Measurements from ENCODE around the gene POLR3F.
A peak's percentile ranks its signal among the peaks of the same experiment; 100 is the strongest.
"Not testable (repeated sequence)": the region's sequence is repeated elsewhere in the genome, so short reads cannot be mapped to it uniquely, and the experiment has no call there.

Gene POLR3F

DNA sequence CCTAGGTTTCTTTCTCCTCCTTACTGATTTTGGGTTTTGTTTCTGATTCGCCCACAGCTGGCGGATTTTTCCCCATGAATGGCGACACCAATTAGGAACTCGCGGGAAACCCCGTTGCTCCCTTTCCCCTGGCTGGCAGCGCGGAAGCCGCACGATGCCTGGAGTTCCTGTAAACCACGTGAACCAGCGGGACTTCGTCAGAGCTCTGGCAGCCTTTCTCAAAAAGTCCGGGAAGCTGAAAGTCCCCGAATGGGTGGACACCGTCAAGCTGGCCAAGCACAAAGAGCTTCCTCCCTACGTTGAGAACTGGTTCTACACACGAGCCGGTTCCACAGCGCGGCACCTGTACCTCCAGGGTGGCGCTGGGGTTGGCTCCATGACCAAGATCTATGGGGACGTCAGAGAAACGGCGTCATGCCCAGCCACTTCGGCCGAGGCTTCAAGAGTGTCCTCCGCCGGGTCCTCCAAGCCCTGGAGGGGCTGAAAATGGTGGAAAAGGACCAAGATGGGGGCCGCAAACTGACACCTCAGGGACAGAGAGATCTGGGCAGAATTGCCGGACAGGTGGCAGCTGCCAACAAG lies 37.4 kb downstream of the POLR3F start:
- no peak for DNase-seq (ENCODE audit: low read depth)

DNA sequence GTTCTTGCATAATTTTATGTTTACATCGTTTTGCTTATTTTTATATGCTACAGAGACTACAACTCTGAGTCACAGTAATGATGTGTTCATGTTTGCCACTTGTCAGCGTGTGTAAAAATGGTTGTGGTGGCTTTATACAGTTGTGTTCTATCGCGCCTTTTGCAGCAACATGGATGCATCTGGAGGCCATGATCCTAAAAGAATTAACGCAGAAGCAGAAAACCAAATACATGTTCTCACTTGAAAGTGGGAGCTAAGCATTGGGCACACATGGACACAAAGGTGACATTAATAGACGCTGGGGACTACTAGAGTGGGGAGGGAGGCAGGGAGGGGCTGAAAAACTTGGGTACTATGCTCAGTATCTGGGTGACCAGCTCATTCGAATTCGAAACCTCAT lies 39.6 kb downstream of the POLR3F start:
- no peak for DNase-seq (ENCODE audit: low read depth)

DNA sequence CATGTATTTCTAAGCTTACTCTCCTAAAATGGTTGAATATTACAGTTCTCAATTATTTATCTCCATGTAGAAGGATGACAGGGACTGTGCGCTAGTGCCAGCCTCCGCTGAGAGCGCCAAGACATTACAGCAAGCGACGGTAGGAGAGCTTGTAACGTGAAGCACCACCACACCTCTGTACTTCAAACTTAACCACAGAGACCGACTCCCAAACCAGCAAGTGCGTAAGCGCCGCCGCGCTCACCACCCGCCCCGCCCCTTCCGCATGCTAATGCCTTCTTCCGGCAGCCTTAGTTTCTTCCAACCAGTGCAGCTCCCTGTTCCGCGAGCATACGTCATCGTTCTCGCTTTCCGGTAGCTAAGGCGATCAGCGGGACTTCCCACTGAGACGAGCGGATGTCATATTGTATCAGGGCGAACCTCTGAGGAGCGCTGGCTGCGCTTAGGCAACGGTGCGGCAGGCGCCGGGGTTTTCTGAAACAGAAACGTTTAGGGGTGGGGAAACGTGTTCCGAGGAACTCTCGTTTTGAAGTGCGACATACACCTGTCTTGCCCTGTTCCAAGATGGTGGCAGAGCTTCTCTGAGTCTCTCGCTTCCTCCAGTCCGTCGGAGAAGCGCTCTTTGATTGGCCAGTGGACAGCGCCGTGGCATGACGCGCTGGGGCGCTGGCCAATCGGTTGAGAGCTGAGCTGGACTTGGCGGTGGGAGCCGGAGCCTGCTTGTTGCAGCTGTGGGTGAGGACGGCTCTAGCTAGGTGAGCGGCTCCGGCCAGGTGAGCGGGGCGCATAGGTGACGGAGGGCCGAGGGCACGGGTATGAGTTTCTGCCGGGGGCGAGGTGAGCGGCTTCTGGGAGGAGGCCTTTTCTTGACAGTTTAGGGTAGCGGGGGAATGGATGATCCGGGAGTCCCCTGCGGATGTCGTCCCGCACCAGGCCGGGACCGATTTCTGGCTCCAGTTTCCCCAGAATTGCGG lies 40.3 kb downstream of the POLR3F start, which contains the start of gene SEC23B:
SEC23B (plus strand) TSS at position 723 of the 974 bp plus-strand sequence. CDS start 2,896 bp downstream, outside the sequence.
- DNase-seq (ENCODE audit: low read depth) = peak; percentile 95

DNA sequence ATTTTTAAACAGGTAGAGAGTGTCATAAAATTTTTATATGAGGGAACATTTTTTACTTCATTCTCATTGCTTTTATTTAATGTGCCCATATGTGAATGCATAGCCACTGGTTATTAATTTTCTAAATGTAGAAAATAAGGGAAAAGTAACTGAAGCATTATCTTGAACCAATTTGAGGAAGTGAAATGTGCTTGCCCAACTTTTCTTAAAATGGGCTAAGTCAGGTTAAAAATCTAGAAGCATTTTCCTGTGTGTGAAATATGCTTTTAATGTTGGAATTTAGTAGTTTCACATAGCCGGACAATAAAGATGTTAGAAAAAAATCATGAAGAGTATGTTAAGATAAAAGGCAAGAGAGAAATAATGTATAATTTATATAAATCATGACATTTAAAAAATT lies 44.4 kb downstream of the POLR3F start:
- no peak for DNase-seq (ENCODE audit: low read depth)

DNA sequence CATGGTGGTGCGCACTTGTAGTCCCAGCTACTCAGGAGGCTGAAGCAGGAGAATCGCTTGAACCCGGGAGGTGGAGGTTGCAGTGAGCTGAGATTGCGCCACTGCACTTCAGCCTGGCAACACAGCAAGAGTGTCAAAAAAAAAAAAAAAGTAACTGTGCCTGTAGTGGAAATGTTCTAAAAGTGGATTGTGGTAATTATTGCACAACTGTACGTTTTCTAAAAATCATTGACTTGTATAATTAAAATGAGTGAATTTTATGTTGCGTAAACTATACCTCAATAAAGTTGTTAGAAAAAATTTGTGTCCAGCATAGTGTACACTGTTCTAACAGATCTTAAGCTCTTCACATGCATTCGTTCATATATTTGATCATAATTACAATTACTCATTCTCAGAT lies 46.0 kb downstream of the POLR3F start:
- no peak for DNase-seq (ENCODE audit: low read depth)

DNA sequence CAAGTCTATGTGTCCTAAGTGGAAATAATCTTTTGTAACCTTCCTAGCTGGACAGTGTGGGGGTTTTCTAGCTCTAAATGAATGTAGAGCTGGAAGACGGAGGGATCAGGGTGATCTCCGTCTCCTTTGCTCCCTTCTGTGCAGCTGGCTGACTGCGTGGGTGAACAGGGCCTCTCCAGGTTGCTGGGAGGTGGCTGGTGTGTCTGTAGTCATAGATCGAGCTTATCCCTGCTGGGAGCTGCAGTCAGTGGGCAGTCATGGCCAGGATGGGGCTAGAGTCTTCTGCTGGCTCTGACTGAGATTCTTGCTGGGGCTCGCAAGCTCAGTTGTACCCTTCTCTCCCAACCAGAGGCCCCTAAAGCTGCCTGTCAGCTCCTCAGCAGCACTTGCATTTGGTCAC lies 46.9 kb downstream of the POLR3F start:
- no peak for DNase-seq (ENCODE audit: low read depth)

DNA sequence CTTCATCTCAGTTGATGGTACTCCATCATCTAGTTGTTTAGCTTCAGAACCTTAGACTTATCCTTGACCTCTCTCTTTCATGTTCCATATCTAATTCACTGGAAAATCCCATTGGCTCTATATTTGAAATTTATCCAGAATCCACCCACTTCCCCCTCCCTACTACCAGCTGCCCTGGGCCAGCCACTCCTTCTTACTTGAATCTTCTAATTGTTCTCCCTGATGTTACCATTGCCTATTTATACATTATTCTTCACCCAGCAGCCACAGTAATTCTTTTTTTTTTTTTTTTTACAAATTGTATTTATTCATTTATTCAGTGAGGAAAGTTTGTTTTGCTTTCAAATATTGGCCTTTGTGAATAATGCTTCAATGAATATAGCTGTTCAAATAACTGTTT lies 48.8 kb downstream of the POLR3F start:
- DNase-seq (ENCODE audit: low read depth) = no peak

DNA sequence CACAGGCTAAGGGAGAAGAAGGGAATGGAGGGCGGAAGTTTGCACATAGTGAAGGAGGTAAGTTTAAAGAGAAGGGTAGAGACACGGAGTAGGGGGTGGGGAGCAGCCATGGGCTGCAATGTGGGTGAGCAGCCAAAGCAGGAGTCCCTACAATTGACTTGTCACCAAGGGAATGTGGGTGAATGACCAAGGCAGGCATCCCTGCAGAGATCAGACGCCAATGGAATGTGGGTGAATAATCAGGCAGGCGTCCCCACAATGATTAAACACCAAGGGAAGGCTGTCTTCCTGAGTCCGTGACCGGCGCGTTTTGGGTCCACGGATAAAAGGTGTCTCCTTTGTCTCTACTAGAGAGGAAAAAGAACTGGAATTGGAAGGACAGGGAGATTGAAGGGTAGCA lies 54.9 kb downstream of the POLR3F start:
- DNase-seq (ENCODE audit: low read depth) = not testable (repeated sequence)

DNA sequence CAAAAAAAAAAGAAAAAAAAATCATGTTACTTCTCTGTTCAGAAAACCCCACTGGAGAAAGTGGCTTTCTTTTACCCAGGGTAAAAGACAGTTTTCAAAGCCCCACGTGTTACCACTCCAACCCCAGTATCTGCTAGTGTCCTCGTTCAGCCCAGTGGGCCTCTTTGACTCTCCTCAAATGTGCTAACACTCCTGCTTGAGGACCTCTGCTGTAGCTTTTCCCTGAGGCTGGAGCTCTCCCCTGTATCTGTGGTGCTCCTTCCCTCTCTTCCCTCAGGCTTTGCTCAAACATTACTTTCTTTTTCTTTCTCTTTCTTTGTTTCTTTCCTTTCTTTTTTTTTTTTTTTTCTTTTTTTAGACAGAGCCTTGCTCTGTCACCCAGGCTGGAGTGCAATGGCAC lies 55.9 kb downstream of the POLR3F start:
- DNase-seq (ENCODE audit: low read depth) = no peak

DNA sequence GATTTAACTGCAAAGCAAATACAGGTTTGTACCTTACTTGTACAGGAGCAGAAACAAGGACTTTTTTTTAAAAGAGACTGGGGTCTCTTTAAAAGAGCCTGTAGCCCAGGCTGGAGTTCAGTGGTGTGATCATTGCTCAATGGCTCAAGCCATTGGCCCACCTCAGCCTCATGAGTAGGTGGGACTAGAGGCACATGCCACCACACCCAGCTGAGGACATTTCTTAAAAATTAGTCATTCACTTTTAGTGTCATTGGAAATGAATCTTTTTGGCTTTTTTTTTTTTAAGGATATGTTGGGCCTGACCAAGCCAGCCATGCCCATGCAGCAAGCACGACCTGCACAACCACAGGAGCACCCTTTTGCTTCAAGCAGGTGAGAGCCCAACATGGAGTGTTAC lies 57.5 kb downstream of the POLR3F start:
- no peak for DNase-seq (ENCODE audit: low read depth)

DNA sequence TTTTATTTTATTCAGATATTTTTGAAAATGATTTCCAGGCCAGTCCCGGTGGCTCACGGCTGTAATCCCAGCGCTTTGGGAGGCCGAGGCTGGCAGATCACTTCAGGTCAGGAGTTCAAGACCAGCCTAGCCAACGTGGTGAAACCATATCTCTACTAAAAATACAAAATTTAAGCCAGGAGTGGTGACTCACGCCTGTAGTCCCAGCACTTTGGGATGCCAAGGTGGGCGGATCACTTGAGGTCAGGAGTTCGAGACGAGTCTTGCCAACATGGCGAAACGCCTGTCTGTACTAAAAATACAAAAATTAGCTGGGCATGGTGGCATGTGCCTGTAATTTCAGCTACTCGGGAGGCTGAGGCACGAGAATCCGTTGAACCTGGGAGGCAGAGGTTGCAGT lies 59.6 kb downstream of the POLR3F start:
- DNase-seq (ENCODE audit: low read depth) = not testable (repeated sequence)

DNA sequence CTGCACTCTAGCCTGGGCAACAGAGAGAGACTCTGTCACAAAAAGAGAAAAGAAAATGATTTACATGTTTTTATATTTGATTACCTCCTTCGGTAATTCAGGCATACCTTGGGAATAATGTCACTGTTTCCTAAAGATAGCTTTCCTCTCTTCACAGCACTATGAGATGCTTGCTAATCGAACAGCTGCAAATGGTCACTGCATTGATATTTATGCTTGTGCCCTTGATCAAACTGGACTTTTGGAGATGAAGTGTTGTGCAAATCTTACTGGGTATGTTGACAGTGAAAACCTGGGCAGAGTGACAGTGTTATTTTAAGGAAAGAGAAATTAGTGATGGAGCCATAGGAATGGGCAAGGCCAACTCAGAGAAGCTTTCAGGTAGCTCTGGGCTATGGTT lies 60.1 kb downstream of the POLR3F start:
- no peak for DNase-seq (ENCODE audit: low read depth)

DNA sequence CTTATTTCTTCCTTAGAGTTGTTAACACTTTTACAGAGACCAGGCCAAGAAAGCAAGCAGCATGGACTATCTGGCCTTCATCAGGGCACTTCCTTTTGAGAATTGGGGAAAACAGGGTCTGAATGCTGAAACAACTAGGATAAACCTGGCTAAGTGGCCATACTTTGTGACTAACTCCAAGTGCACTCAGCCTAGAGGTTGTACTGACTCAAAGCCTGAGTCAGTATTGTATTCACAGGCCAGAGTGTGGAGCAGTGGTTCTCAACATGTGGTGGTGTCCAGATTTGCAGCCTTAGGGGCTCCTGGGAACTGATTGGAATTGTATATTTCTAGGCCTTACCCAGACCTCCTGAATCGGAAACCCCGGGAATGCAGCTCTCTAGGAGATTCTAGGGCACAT lies 60.6 kb downstream of the POLR3F start:
- no peak for DNase-seq (ENCODE audit: low read depth)

DNA sequence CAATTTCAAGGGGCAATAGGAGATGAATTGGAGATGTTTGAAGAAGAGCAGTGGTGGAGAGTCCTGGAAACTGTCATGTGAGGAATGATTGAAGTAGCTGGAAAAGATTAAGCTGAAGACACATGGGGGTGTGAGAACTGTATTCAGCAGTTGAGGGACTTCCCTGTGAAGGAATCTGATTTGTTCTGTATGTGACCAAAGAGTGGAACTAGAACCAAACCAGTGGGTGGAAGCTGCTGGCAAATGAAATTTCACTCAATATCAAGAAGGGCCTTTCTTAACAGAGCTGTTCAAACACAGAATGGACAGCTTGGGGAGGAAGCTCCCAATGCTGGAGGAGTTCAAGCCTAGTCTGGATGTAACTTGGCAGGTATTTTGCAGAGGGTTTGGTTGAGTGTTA lies 61.9 kb downstream of the POLR3F start:
- no peak for DNase-seq (ENCODE audit: low read depth)

DNA sequence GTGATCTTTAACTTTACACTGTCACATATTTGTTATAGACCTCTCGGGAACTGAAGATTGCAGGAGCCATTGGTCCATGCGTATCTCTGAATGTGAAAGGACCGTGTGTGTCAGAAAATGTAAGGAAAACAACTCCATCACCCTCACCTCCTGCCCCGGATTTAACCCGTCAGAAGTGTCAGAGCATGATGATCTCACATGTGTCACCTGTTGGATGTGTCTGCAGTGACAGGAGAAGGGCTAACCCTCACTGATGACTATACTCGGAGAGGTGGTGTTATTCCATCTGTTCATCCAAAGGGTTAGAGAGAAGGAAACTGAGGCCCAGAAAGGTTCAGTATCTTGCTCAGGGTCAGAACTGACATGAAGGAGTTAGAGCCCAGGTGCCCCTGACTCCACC lies 65.4 kb downstream of the POLR3F start:
- DNase-seq (ENCODE audit: low read depth) = no peak

DNA sequence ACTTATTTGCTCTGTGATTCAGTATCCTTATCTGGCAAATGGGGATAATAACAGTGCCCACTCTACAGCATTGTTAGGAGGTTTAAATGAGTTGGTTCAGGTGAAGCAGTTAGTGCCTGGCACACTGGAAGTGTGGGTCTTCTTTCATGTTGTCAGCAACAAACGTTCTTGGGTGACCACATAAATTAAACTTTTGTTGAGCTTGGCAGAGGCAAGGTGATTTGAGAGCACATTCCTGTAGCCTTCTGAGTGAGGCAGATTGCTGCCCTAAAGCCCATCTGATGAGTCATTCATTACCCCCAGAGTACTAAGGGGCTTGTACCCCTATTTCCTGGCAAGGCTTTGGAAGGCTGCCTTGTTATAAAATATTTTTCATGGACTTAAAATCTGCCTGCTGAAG lies 66.3 kb downstream of the POLR3F start:
- no peak for DNase-seq (ENCODE audit: low read depth)

DNA sequence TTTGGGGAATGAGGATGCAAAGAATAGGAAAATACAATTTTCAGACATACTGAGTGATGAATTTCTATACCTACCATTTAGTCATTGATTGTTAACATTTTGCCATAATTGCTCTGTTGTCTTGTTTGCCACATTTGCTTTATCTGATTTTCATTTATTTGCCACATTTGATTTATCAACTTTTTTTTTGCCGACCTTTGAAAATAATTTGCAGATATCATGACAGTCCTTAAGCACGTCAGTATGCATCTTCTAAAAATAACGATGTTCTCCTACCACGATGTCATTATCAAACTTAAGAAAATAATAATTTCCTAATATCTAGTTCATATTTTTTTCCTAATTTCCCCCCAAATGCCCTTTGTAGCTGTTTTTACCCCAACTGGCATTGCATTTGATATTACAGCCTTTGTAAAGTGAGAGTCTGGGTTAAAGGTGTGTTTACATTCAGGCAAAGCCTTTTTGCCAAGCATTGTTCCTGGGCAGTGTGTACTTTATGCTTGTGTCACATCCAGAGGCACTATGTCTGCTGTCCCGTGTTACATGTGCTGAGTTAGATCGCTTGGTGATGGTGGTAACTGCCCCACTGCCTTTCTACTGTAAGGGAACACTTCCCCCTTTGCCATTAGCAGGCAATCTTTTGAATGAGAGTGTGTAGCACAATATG lies 66.9 kb downstream of the POLR3F start:
- no peak for DNase-seq (ENCODE audit: low read depth)
